Loucy (cell line): Measurements from ENCODE around the gene PNPT1.

Source experiments
- H2AFZ ChIP-seq: fragments of 200-600 bp; sonication (generic); 2 replicates; pipeline ENCODE4 v1.6.0; 2016; ENCODE audit warnings: antibody characterized with exemption, mild to moderate bottlenecking, low read length, moderate library complexity
- H3F3A ChIP-seq: fragments of 200-600 bp; 2 replicates; pipeline ENCODE4 v1.6.0; 2016; ENCODE audit warnings: antibody characterized with exemption, low read depth, mild to moderate bottlenecking
- H3K27me3 ChIP-seq: fragments of 200-600 bp; sonication (generic); 2 replicates; pipeline ENCODE4 v1.6.1; 2014; ENCODE audit warnings: low read length, mild to moderate bottlenecking; ENCODE audit not compliant: insufficient read depth, poor library complexity, severe bottlenecking
- H3K36me3 ChIP-seq: fragments of 200-600 bp; sonication (generic); 2 replicates; pipeline ENCODE4 v1.6.1; 2016; ENCODE audit warnings: low read length; ENCODE audit not compliant: insufficient read depth
- H3K4me1 ChIP-seq: fragments of 200-600 bp; sonication (generic); 2 replicates; pipeline ENCODE4 v1.5.1; 2014; ENCODE audit warnings: low read length, mild to moderate bottlenecking; ENCODE audit not compliant: insufficient read depth, poor library complexity, severe bottlenecking
- H3K4me2 ChIP-seq: fragments of 200-600 bp; sonication (generic); 2 replicates; pipeline ENCODE4 v1.6.0; 2014; ENCODE audit warnings: antibody characterized with exemption, low read length, low read depth, mild to moderate bottlenecking; ENCODE audit not compliant: poor library complexity, severe bottlenecking
- H3K4me3 ChIP-seq: fragments of 200-600 bp; sonication (generic); 2 replicates; pipeline ENCODE4 v1.5.1; 2014; ENCODE audit warnings: low read length, mild to moderate bottlenecking, mixed read lengths; ENCODE audit not compliant: poor library complexity, severe bottlenecking
- H3K79me2 ChIP-seq: fragments of 200-600 bp; sonication (generic); 2 replicates; pipeline ENCODE4 v1.6.1; 2014; ENCODE audit warnings: low read length; ENCODE audit not compliant: insufficient read depth
- H3K9ac ChIP-seq: fragments of 200-600 bp; sonication (generic); 2 replicates; pipeline ENCODE4 v1.6.0; 2014; ENCODE audit warnings: mild to moderate bottlenecking, low read depth, low read length, moderate library complexity; ENCODE audit not compliant: poor library complexity, severe bottlenecking
- H3K9me2 ChIP-seq: fragments of 200-600 bp; sonication (generic); replicated peaks from 2 replicates; pipeline ENCODE4 v1.6.1; 2016; ENCODE audit warnings: low read depth, low read length, mixed read lengths
- H3K9me3 ChIP-seq: fragments of 200-600 bp; sonication (generic); 2 replicates; pipeline ENCODE4 v1.6.1; 2014; ENCODE audit warnings: mild to moderate bottlenecking, antibody characterized with exemption, low read length, low read depth; ENCODE audit not compliant: insufficient read depth
- H4K20me1 ChIP-seq: fragments of 200-600 bp; sonication (generic); 2 replicates; pipeline ENCODE4 v1.6.0; 2014; ENCODE audit warnings: antibody characterized with exemption, low read length, mild to moderate bottlenecking; ENCODE audit not compliant: insufficient read depth, poor library complexity, severe bottlenecking
- EZH2phosphoT487 ChIP-seq: fragments of 200-600 bp; IDR thresholded peaks from 2 replicates; pipeline ENCODE4 v1.6.1; 2018; ENCODE audit warnings: antibody characterized with exemption, mild to moderate bottlenecking, moderate library complexity, borderline replicate concordance
- TF ChIP-seq, protein P1 (sequence below): fragments of 200-600 bp; sonication (generic); conservative IDR thresholded peaks from 2 replicates; pipeline ENCODE4 v1.5.1; 2014; ENCODE audit warnings: mild to moderate bottlenecking, antibody characterized with exemption, low read length

The PNPT1 gene

GRCh38 chr2:55611997-55612396, 81.6 kb downstream of the PNPT1 start:
- Histone ChIP-seq H3K9me3 (no peaks in the 10 kb centered on the region), H3K79me2 (peaks cover 99% of the 10 kb centered on the region), H3K4me1 (peaks cover 25% of the 10 kb centered on the region), H3K36me3 (peaks cover 34% of the 10 kb centered on the region), H3F3A (no peaks in the 10 kb centered on the region), H3K9me2 (no peaks in the 10 kb centered on the region), H3K4me3 (no peak overlapping the region), H3K9ac (no peak overlapping the region), H3K27me3 (no peaks in the 10 kb centered on the region), H4K20me1 (peaks cover 68% of the 10 kb centered on the region), H2AFZ (no peak overlapping the region), H3K4me2 (no peak overlapping the region)
- TF ChIP-seq, protein P1, sequence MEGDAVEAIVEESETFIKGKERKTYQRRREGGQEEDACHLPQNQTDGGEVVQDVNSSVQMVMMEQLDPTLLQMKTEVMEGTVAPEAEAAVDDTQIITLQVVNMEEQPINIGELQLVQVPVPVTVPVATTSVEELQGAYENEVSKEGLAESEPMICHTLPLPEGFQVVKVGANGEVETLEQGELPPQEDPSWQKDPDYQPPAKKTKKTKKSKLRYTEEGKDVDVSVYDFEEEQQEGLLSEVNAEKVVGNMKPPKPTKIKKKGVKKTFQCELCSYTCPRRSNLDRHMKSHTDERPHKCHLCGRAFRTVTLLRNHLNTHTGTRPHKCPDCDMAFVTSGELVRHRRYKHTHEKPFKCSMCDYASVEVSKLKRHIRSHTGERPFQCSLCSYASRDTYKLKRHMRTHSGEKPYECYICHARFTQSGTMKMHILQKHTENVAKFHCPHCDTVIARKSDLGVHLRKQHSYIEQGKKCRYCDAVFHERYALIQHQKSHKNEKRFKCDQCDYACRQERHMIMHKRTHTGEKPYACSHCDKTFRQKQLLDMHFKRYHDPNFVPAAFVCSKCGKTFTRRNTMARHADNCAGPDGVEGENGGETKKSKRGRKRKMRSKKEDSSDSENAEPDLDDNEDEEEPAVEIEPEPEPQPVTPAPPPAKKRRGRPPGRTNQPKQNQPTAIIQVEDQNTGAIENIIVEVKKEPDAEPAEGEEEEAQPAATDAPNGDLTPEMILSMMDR, result no peak

DNA sequence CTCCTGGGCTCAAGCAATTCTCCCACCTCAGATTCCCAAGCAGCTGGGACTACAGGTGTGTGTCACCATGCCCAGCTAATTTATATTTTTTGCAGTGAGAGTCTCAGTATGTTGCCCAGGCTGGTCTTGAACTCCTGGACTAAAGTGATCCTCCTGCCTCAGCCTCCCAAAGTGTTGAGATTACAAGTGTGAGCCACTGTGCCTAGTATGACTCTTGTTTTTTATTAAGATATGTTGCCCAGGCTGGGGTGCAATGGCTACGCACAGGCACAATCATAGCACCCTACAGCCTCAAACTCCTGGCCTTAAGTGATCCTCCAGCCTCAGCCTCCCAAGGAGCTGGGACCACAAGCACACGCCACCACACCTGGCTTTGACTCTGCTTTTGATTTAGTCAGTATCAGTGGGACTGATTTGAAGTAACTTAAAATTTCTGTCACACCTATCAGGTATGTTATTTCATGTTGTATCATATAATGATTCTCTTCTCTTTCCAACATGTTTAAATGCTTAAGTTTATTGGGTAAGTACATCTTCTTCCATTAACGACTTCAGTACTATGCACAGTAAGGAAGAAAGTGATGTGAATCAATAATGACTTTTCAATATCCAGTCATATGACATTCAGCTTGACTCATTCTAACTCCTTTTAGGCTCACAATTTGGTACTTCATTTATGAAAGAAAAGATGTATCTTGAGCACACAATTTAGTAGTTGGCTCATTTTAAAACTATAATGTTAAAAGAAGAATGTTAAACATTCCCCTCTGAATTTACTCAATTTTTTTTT, 82.5 kb downstream of the PNPT1 start:
- no peaks in the 10 kb centered on the region for H3K9me2 ChIP-seq
- H3K9ac ChIP-seq, result no peak overlapping the region
- no peak overlapping the region for H2AFZ ChIP-seq
- TF ChIP-seq, protein P1, result no peak
- TF ChIP-seq EZH2phosphoT487, result no peak
- no peak overlapping the region for H3K4me2 ChIP-seq
- peaks cover 94% of the 10 kb centered on the region for H3K79me2 ChIP-seq
- no peaks in the 10 kb centered on the region for H3F3A ChIP-seq
- H3K4me3 ChIP-seq, result no peak overlapping the region
- H3K27me3 ChIP-seq, result no peaks in the 10 kb centered on the region
- peaks cover 24% of the 10 kb centered on the region for H3K4me1 ChIP-seq
- peaks cover 34% of the 10 kb centered on the region for H3K36me3 ChIP-seq
- peaks cover 60% of the 10 kb centered on the region for H4K20me1 ChIP-seq
- no peaks in the 10 kb centered on the region for H3K9me3 ChIP-seq

- TF ChIP-seq, protein P1, result no peak
- no peak for TF ChIP-seq EZH2phosphoT487
- Histone ChIP-seq H3K79me2 (peaks cover 91% of the 10 kb centered on the region), H3K4me2 (no peak overlapping the region), H3K27me3 (no peaks in the 10 kb centered on the region), H4K20me1 (peaks cover 49% of the 10 kb centered on the region), H3K36me3 (peaks cover 34% of the 10 kb centered on the region), H3K4me3 (no peak overlapping the region), H3F3A (no peaks in the 10 kb centered on the region), H3K9me3 (no peaks in the 10 kb centered on the region), H3K9me2 (no peaks in the 10 kb centered on the region), H3K9ac (no peak overlapping the region), H2AFZ (no peak overlapping the region), H3K4me1 (peaks cover 15% of the 10 kb centered on the region)
Observed at GRCh38 chr2:55609938-55610578, 83.6 kb downstream of the PNPT1 start.
